HepG2 (cell line): ENCODE measurements around the gene CCDC201. TPM values are rescaled to one million over a fixed set of nuclear protein-coding genes. Genes with fewer than 3 reads are reported as not detected.
A peak's percentile ranks its signal among the peaks of the same experiment; 100 is the strongest.

Source experiments
- ATAC-seq: fragments of 200-7000 bp; cut with Tn5 transposase; 3 replicates; pipeline ENCODE4 v1.9.1; 2020; ENCODE audit warnings: mild to moderate bottlenecking, moderate library complexity
- BruUV-seq: library from RNA; stranded (reverse); fragments of 400-500 nt; replicated peaks from 2 replicates; lab custom pipeline; 2021; lab: Mats Ljungman, UMichigan
- CTCF ChIA-PET: fragments of 300-600 bp; formaldehyde crosslinking; extraction: SDS; loops from one replicate; lab custom pipeline; 2021; ENCODE audit warnings: low total read pairs, inconsistent platforms, low intra/inter-chr PET ratio; lab: Yijun Ruan, JAX
- POLR2A ChIA-PET: fragments of 350-600 bp; sonication (Branson Sonifier 250); formaldehyde crosslinking; loops from one replicate; lab custom pipeline; 2020; ENCODE audit warnings: antibody characterized with exemption, inconsistent platforms; lab: Yijun Ruan, JAX
- DNase-seq: peaks from one replicate; pipeline ENCODE4 v3.0.0-alpha.2; 2015; ENCODE audit warnings: low spot score
- FAIRE-seq: peaks from 3 replicates; lab custom pipeline; 2011; peaks lifted over from hg19 to GRCh38; lab: Jason Lieb, UNC
- H2AFZ ChIP-seq: one replicate; pipeline ENCODE4 v1.6.1; 2011; ENCODE audit warnings: low read length, inconsistent platforms
- H3K27ac ChIP-seq: fragments of 300-600 bp; 3 replicates; pipeline ENCODE4 v1.8.0; 2011; ENCODE audit warnings: mixed run types, mild to moderate bottlenecking, mixed read lengths, low read length, inconsistent platforms; ENCODE audit not compliant: insufficient read depth; ENCODE audit errors: extremely low read length
- H3K27me3 ChIP-seq, 2 experiments: fragments of 200-600 bp in 1 of 2; 2 replicates in 1 of 2; 3 replicates in 1 of 2; pipeline versions ENCODE4 v1.6.0 to v1.8.0; 2011; ENCODE audit warnings: low read length in 2 of 2, mild to moderate bottlenecking in 2 of 2, moderate library complexity in 2 of 2, inconsistent platforms in 1 of 2; ENCODE audit not compliant: insufficient read depth in 2 of 2, control insufficient read depth in 1 of 2
- H3K36me3 ChIP-seq, 2 experiments: fragments of 200-600 bp in 1 of 2; replicated peaks in 1 of 2; 2 replicates in 1 of 2; 3 replicates in 1 of 2; pipeline versions ENCODE4 v1.5.1 to v1.8.0; 2011; ENCODE audit warnings: low read length in 2 of 2, inconsistent platforms in 1 of 2; ENCODE audit not compliant: insufficient read depth in 2 of 2, control insufficient read depth in 1 of 2
- H3K4me1 ChIP-seq: 2 replicates; pipeline ENCODE4 v1.5.1; 2012; ENCODE audit warnings: low read length, inconsistent platforms; ENCODE audit not compliant: insufficient read depth
- H3K4me2 ChIP-seq: 2 replicates; pipeline ENCODE4 v1.6.0; 2011; ENCODE audit warnings: low read depth, low read length, inconsistent platforms
- H3K4me3 ChIP-seq, 3 experiments: fragments of 200-600 bp in 1 of 3; sonication (generic), shearing (Covaris generic) in 1 of 3; replicated peaks in 1 of 3; 2 replicates each; pipeline ENCODE4 v1.5.1; 2011 to 2016; ENCODE audit warnings: low read length in 3 of 3, inconsistent platforms in 2 of 3, low read depth in 2 of 3, mild to moderate bottlenecking in 2 of 3, control low read depth in 1 of 3, mixed read lengths in 1 of 3; ENCODE audit not compliant: insufficient read depth in 1 of 3
- H3K79me2 ChIP-seq: one replicate; pipeline ENCODE4 v1.6.1; 2011; ENCODE audit warnings: low read length, inconsistent platforms; ENCODE audit not compliant: insufficient read depth
- H3K9ac ChIP-seq: 2 replicates; pipeline ENCODE4 v1.6.0; 2011; ENCODE audit warnings: mild to moderate bottlenecking, low read depth, low read length, inconsistent platforms; ENCODE audit not compliant: insufficient read depth
- H3K9me3 ChIP-seq: 2 replicates; pipeline ENCODE4 v1.5.1; 2012; ENCODE audit warnings: mild to moderate bottlenecking, low read length
- H4K20me1 ChIP-seq: 2 replicates; pipeline ENCODE4 v1.6.0; 2011; ENCODE audit warnings: inconsistent platforms, mild to moderate bottlenecking, low read length, moderate library complexity; ENCODE audit not compliant: insufficient read depth
- HOXA9 ChIP-seq: sonication (generic); formaldehyde crosslinking; IDR thresholded peaks from 2 replicates; pipeline ENCODE4 v1.8.1; 2022; ENCODE audit warnings: missing genetic modification reagents, mild to moderate bottlenecking, moderate library complexity, borderline replicate concordance
- RARA ChIP-seq: IDR thresholded peaks from 2 replicates; pipeline ENCODE4 v1.6.1; 2016; ENCODE audit warnings: missing genetic modification reagents, missing compliant biosample characterization
- SP140L ChIP-seq: sonication (generic); formaldehyde crosslinking; IDR thresholded peaks from 2 replicates; pipeline ENCODE4 v1.4.0; 2020; ENCODE audit warnings: missing genetic modification reagents, borderline replicate concordance
- WGBS: methylation state at CpG from one replicate; pipeline ENCODE4 v1.1.6; 2017; ENCODE audit warnings: low lambda C conversion rate; 5-methylcytosine and 5-hydroxymethylcytosine counted together
- in situ Hi-C: cut with HindIII; loops from 2 replicates; pipeline ENCODE4 v1.10.0; 2017; ENCODE audit warnings: low pct_unique_long_range_greater_than_20kb; ENCODE audit not compliant: extremely low pct_ligation_motif_present
- intact Hi-C: fragments of 100-400 bp; cut with micrococcal nuclease; formaldehyde crosslinking; loops from one replicate; pipeline ENCODE4 v1.10.0; 2022; ENCODE audit not compliant: unreplicated experiment
- polyA plus RNA-seq, 8 experiments: library from polyadenylated mRNA; depleted of rRNA in 3 of 8; stranded (reverse) in 7 of 8; unstranded in 1 of 8; fragments of >200 nt; fragmentation: Illumina TruSeq in 4 of 8; extraction: Trizol in 4 of 8; gene quantifications; 2 replicates each; pipeline versions ENCODE4 v1.2.1 to v1.2.3, GENCODE V29; 2011 to 2016; ENCODE audit warnings: low read depth in 4 of 8, missing spikeins in 1 of 8, mixed read lengths in 1 of 8; ENCODE audit not compliant: insufficient read depth in 1 of 8
- total RNA-seq, 5 experiments: library from RNA; depleted of rRNA; stranded (reverse); fragments of >200 nt; fragmentation: Illumina TruSeq; extraction: Trizol; gene quantifications; 2 replicates each; pipeline ENCODE4 v1.2.3, GENCODE V29; 2016; ENCODE audit warnings: low read depth in 1 of 5
- TF ChIP-seq, protein P1 (sequence below): sonication (generic); formaldehyde crosslinking; IDR thresholded peaks from 2 replicates; pipeline ENCODE4 v1.4.0; 2020; ENCODE audit warnings: missing genetic modification reagents
- TF ChIP-seq, protein P2 (sequence below): sonication (generic); formaldehyde crosslinking; IDR thresholded peaks from 2 replicates; pipeline ENCODE4 v1.5.0; 2020; ENCODE audit warnings: mild to moderate bottlenecking, missing genetic modification reagents

CCDC201 gene
- total and polyA plus RNA-seq, 2 of the 13 experiments (the other 11 are each of a cell fraction or from before 2014, with no cell fraction given): 0.92 TPM; not detected in 1

DNA sequence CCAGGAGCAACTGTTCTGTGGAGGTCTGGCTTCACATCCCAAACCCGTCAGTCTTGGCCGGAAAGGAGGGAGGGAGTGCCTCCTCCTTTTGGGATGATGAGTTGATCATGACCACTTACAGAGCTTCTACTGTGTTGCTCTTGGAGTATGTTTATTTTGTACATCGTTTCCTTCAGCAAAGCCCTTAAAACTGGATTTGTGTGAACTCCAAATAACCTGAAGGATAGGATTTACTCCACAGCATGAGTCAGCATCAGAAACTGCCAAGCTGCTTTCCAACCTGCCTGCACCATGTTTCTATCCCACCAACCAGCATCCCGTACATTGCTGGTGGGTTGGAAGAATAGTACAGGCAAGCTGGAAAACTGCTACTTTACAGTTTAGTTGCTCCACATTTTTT, 3.5 kb downstream of the CCDC201 start (continued):
- TF ChIP-seq, protein P1, sequence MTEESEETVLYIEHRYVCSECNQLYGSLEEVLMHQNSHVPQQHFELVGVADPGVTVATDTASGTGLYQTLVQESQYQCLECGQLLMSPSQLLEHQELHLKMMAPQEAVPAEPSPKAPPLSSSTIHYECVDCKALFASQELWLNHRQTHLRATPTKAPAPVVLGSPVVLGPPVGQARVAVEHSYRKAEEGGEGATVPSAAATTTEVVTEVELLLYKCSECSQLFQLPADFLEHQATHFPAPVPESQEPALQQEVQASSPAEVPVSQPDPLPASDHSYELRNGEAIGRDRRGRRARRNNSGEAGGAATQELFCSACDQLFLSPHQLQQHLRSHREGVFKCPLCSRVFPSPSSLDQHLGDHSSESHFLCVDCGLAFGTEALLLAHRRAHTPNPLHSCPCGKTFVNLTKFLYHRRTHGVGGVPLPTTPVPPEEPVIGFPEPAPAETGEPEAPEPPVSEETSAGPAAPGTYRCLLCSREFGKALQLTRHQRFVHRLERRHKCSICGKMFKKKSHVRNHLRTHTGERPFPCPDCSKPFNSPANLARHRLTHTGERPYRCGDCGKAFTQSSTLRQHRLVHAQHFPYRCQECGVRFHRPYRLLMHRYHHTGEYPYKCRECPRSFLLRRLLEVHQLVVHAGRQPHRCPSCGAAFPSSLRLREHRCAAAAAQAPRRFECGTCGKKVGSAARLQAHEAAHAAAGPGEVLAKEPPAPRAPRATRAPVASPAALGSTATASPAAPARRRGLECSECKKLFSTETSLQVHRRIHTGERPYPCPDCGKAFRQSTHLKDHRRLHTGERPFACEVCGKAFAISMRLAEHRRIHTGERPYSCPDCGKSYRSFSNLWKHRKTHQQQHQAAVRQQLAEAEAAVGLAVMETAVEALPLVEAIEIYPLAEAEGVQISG: no peak
- TF ChIP-seq, protein P2, sequence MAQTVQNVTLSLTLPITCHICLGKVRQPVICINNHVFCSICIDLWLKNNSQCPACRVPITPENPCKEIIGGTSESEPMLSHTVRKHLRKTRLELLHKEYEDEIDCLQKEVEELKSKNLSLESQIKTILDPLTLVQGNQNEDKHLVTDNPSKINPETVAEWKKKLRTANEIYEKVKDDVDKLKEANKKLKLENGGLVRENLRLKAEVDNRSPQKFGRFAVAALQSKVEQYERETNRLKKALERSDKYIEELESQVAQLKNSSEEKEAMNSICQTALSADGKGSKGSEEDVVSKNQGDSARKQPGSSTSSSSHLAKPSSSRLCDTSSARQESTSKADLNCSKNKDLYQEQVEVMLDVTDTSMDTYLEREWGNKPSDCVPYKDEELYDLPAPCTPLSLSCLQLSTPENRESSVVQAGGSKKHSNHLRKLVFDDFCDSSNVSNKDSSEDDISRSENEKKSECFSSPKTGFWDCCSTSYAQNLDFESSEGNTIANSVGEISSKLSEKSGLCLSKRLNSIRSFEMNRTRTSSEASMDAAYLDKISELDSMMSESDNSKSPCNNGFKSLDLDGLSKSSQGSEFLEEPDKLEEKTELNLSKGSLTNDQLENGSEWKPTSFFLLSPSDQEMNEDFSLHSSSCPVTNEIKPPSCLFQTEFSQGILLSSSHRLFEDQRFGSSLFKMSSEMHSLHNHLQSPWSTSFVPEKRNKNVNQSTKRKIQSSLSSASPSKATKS (CRISPR knock-in tag): no peak
- TF ChIP-seq, all 625 proteins: peak for 0

DNA sequence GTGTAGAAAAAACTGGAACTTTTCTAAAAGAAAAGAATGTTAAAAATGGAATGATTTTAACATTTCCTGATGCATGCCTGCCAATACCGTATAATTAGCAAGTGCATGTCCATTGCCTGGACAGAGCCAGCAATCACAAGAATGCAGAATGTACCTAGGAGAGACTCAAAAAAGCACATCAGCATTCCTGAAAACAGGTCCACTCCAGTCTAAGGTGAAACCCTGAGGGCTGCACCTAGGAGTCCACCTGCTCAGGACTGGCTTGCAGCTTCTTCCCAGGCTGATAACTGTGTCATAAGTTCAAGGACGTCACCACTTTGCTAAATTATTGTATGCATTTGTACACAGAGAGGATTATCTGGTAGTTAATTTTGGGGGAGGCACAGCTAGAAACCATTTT, 5.4 kb downstream of the CCDC201 start:
- H2AFZ ChIP-seq: no peak overlapping the region
- no peaks in the 10 kb centered on the region; the same call in 1 of the 2 replicates for H3K9me3 ChIP-seq
- BruUV-seq: no TSS peak
- 65% methylated on average over 2 of the region's 2 CpGs for WGBS
- no peaks in the 10 kb centered on the region for H4K20me1 ChIP-seq
- TF ChIP-seq SP140L (CRISPR knock-in tag) (no peak), HOXA9 (no peak), RARA (CRISPR knock-in tag) (peak; percentile 41; the same call in 1 of the 2 replicates)
- H3K27me3 ChIP-seq: peaks cover 1 to 23% of the 10 kb centered on the region in 2 experiments; a peak in 3 of 5 replicates
- intact Hi-C loops (no loop called here), in situ Hi-C loops (no loop called here)
- no peaks in the 10 kb centered on the region for H3K36me3 ChIP-seq
- no peak overlapping the region for H3K27ac ChIP-seq
- no peak overlapping the region for H3K4me3 ChIP-seq
- ChIA-PET POLR2A (interaction anchor here (2.4 to 8.5 kb wide), 2 partner anchors 18 to 21 kb away, joined by 7 to 117 read pairs; partner anchors contain the start of gene IGFBP1), CTCF (no interaction called here)
- no peak for FAIRE-seq
- no peak overlapping the region for H3K9ac ChIP-seq
- H3K4me2 ChIP-seq: no peak overlapping the region
- no peaks in the 10 kb centered on the region for H3K79me2 ChIP-seq
- H3K4me1 ChIP-seq: peaks cover 81% of the 10 kb centered on the region
- no peak for DNase-seq
- ATAC-seq: no peak
